SK-N-SH (cell line): ENCODE measurements around the gene NEDD8. TPM values are rescaled to one million over a fixed set of nuclear protein-coding genes. Genes with fewer than 3 reads are reported as not detected.

Source experiments
- CTCF ChIA-PET: fragments of 300-600, 350-600 bp; formaldehyde crosslinking; extraction: SDS; loops from one replicate; lab custom pipeline; 2021; lab: Yijun Ruan, JAX
- POLR2A ChIA-PET: fragments of 350-600 bp; sonication (Branson Sonifier 250); formaldehyde crosslinking; extraction: SDS; loops from one replicate; lab custom pipeline; 2020; ENCODE audit warnings: antibody characterized with exemption, inconsistent platforms; lab: Yijun Ruan, JAX
- DNase-seq: peaks from one replicate; pipeline ENCODE4 v3.0.0; 2012
- H2AFZ ChIP-seq: fragments of 200-600 bp; sonication (generic); 2 replicates; pipeline ENCODE4 v1.8.1; 2016; ENCODE audit warnings: antibody characterized with exemption, mild to moderate bottlenecking, low read depth
- H3F3A ChIP-seq: fragments of 200-600 bp; sonication (generic); replicated peaks from 2 replicates; pipeline ENCODE3; 2016; ENCODE audit warnings: antibody characterized with exemption, mild to moderate bottlenecking; ENCODE audit not compliant: insufficient read depth
- H3K27ac ChIP-seq, 2 experiments: fragments of 200-500 bp in 1 of 2; fragments of 200-600 bp in 1 of 2; sonication (Bioruptor generic) in 1 of 2; sonication (generic), shearing (Covaris generic) in 1 of 2; 2 replicates each; pipeline versions ENCODE4 v1.5.1 to v1.6.1; 2014 to 2016; ENCODE audit warnings: low read depth in 2 of 2, inconsistent platforms in 1 of 2, low read length in 1 of 2, mild to moderate bottlenecking in 1 of 2, mixed read lengths in 1 of 2
- H3K27me3 ChIP-seq: fragments of 200-600 bp; sonication (generic), shearing (Covaris generic); 2 replicates; pipeline ENCODE4 v1.6.1; 2016; ENCODE audit warnings: mixed run types; ENCODE audit not compliant: insufficient read depth
- H3K36me3 ChIP-seq, 2 experiments: fragments of 200-500 bp in 1 of 2; fragments of 200-600 bp in 1 of 2; sonication (Bioruptor generic) in 1 of 2; sonication (generic) in 1 of 2; replicated peaks in 1 of 2; 2 replicates each; pipeline versions ENCODE3 to v1.5.1; 2014 to 2016; ENCODE audit warnings: low read length in 1 of 2, mild to moderate bottlenecking in 1 of 2; ENCODE audit not compliant: insufficient read depth in 2 of 2, control insufficient read depth in 1 of 2
- H3K4me1 ChIP-seq, 2 experiments: fragments of 200-500 bp in 1 of 2; fragments of 200-600 bp in 1 of 2; sonication (Bioruptor generic) in 1 of 2; sonication (generic), shearing (Covaris generic) in 1 of 2; 2 replicates each; pipeline versions ENCODE4 v1.5.1 to v1.6.1; 2014 to 2016; ENCODE audit warnings: low read depth in 1 of 2, low read length in 1 of 2, mixed run types in 1 of 2; ENCODE audit not compliant: insufficient read depth in 2 of 2, control insufficient read depth in 1 of 2
- H3K4me2 ChIP-seq: fragments of 200-600 bp; sonication (generic), shearing (Covaris generic); 2 replicates; pipeline ENCODE4 v1.6.1; 2017; ENCODE audit warnings: mixed run types
- H3K4me3 ChIP-seq, 2 experiments: fragments of 200-500 bp in 1 of 2; fragments of 200-600 bp in 1 of 2; sonication (Bioruptor generic) in 1 of 2; sonication (generic), shearing (Covaris generic) in 1 of 2; 2 replicates each; pipeline versions ENCODE4 v1.5.1 to v1.8.1; 2014 to 2016; ENCODE audit warnings: low read depth in 2 of 2, inconsistent platforms in 1 of 2, low read length in 1 of 2, mild to moderate bottlenecking in 1 of 2, mixed read lengths in 1 of 2, moderate library complexity in 1 of 2
- H3K79me2 ChIP-seq: fragments of 200-600 bp; sonication (generic); 2 replicates; pipeline ENCODE4 v1.8.1; 2017; ENCODE audit warnings: mild to moderate bottlenecking; ENCODE audit not compliant: insufficient read depth
- H3K9ac ChIP-seq: fragments of 200-600 bp; sonication (generic); 2 replicates; pipeline ENCODE4 v1.6.1; 2017; ENCODE audit warnings: mixed run types
- H3K9me2 ChIP-seq: fragments of 200-600 bp; sonication (generic); 2 replicates; pipeline ENCODE4 v1.6.1; 2017; ENCODE audit warnings: mixed run types
- H3K9me3 ChIP-seq: fragments of 200-600 bp; sonication (generic); 2 replicates; pipeline ENCODE4 v1.6.1; 2017; ENCODE audit warnings: mixed run types, mild to moderate bottlenecking, moderate library complexity
- H4K20me1 ChIP-seq: fragments of 200-600 bp; sonication (generic); 2 replicates; pipeline ENCODE4 v1.6.1; 2017; ENCODE audit warnings: mild to moderate bottlenecking, mixed run types; ENCODE audit not compliant: insufficient read depth
- EP300 ChIP-seq, 2 experiments: IDR thresholded peaks; 2 replicates each; pipeline versions ENCODE4 v1.4.0 to v1.6.1; 2012; ENCODE audit warnings: borderline replicate concordance in 1 of 2, low read depth in 1 of 2, low read length in 1 of 2
- EZH2phosphoT487 ChIP-seq: fragments of 200-600 bp; sonication (generic); IDR thresholded peaks from 2 replicates; pipeline ENCODE4 v1.6.1; 2017; ENCODE audit warnings: low read depth, mixed run types, mild to moderate bottlenecking, antibody characterized with exemption, moderate library complexity, borderline replicate concordance
- FOXM1 ChIP-seq: IDR thresholded peaks from 2 replicates; pipeline ENCODE4 v1.4.0; 2012; ENCODE audit warnings: low read depth, mild to moderate bottlenecking
- IRF3 ChIP-seq: fragments of 150-350 bp; IDR thresholded peaks from 2 replicates; pipeline ENCODE4 v1.6.1; 2016; ENCODE audit warnings: mild to moderate bottlenecking, low read depth, low read length
- RFX5 ChIP-seq: IDR thresholded peaks from 2 replicates; pipeline ENCODE4 v1.6.1; 2012; ENCODE audit warnings: mild to moderate bottlenecking, improper control_type of control experiment, low read length
- USF1 ChIP-seq: IDR thresholded peaks from 2 replicates; pipeline ENCODE4 v1.4.0; 2012; ENCODE audit warnings: low read depth, borderline replicate concordance
- ZBTB33 ChIP-seq: IDR thresholded peaks from 2 replicates; pipeline ENCODE4 v1.4.0; 2012; ENCODE audit warnings: low read depth, borderline replicate concordance
- WGBS: methylation state at CpG from one replicate; pipeline ENCODE4 v1.1.6; 2017; ENCODE audit warnings: low lambda C conversion rate; 5-methylcytosine and 5-hydroxymethylcytosine counted together
- polyA plus RNA-seq, 3 experiments: library from polyadenylated mRNA; depleted of rRNA; stranded (reverse); fragments of >200 nt; gene quantifications; 2 replicates each; pipeline ENCODE4 v1.2.3, GENCODE V29; 2012
- TF ChIP-seq, protein P1 (sequence below): IDR thresholded peaks from 2 replicates; pipeline ENCODE4 v1.4.0; 2012; ENCODE audit warnings: low read depth
- TF ChIP-seq, protein P2 (sequence below): fragments of 200-600 bp; sonication (generic); IDR thresholded peaks from 2 replicates; pipeline ENCODE4 v1.6.1; 2017; ENCODE audit warnings: antibody characterized with exemption, mild to moderate bottlenecking, moderate library complexity

Gene NEDD8
- polyA plus RNA-seq, 1 of the 3 experiments (the other 2 are of a cell fraction), result 534 TPM

DNA sequence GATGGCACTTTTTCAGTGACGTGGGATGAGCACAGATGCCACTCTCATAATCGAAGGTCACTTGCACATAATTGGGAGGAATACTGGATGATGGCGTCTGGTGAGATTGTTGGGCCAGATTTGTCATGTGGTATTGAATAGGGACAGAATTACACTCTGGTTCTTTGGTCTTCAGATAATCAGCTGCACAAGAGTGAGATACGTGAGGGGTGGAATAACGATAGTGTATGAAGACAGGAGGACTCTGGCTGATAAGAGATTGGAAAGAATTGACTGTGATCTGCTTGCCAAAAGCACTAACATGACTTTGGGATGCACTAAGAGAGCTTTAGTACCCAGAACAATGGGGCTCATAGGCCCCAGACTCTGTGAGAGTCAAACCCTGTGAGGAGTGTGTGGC, 46.3 kb upstream of the NEDD8 start:
- no peak overlapping the region for H2AFZ ChIP-seq
- no peak overlapping the region for H3K4me2 ChIP-seq
- H3K27ac ChIP-seq, result no peak overlapping the region
- CTCF ChIA-PET, result interaction anchor here (1.0 to 8.9 kb wide), 7 partner anchors 10 to 158 kb away, joined by 3 to 87 read pairs (median 5); partner anchors contain the start of genes CIDEB, DHRS1 and NOP9
- no peaks in the 10 kb centered on the region for H3K79me2 ChIP-seq
- H3K27me3 ChIP-seq, result no peaks in the 10 kb centered on the region
- H3K9me2 ChIP-seq, result no peaks in the 10 kb centered on the region
- no peaks in the 10 kb centered on the region for H3K36me3 ChIP-seq
- H3K9me3 ChIP-seq, result no peaks in the 10 kb centered on the region
- WGBS, result 89% methylated on average over 5 of the region's 5 CpGs
- no peaks in the 10 kb centered on the region for H3F3A ChIP-seq
- TF ChIP-seq EP300 (IDR thresholded peaks at IDR 0.05; ENCODE audit: borderline replicate concordance in 1 of 2, low read depth in 1 of 2, low read length in 1 of 2) (no peak), EZH2phosphoT487 (no peak), FOXM1 (no peak), IRF3 (no peak), ZBTB33 (no peak), RFX5 (no peak)
- TF ChIP-seq, protein P1, sequence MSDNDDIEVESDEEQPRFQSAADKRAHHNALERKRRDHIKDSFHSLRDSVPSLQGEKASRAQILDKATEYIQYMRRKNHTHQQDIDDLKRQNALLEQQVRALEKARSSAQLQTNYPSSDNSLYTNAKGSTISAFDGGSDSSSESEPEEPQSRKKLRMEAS, result no peak
- TF ChIP-seq, protein P2, sequence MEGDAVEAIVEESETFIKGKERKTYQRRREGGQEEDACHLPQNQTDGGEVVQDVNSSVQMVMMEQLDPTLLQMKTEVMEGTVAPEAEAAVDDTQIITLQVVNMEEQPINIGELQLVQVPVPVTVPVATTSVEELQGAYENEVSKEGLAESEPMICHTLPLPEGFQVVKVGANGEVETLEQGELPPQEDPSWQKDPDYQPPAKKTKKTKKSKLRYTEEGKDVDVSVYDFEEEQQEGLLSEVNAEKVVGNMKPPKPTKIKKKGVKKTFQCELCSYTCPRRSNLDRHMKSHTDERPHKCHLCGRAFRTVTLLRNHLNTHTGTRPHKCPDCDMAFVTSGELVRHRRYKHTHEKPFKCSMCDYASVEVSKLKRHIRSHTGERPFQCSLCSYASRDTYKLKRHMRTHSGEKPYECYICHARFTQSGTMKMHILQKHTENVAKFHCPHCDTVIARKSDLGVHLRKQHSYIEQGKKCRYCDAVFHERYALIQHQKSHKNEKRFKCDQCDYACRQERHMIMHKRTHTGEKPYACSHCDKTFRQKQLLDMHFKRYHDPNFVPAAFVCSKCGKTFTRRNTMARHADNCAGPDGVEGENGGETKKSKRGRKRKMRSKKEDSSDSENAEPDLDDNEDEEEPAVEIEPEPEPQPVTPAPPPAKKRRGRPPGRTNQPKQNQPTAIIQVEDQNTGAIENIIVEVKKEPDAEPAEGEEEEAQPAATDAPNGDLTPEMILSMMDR, result no peak
- no peak overlapping the region for H3K9ac ChIP-seq
- peaks cover 0 to 12% of the 10 kb centered on the region in 2 experiments; a peak in 1 of 4 replicates for H3K4me1 ChIP-seq
- H4K20me1 ChIP-seq, result no peaks in the 10 kb centered on the region
- POLR2A ChIA-PET, result interaction anchor here (1.0 kb wide), 1 partner anchor 121 kb away, joined by 3 read pairs; the partner anchor contains the start of gene NYNRIN
- H3K4me3 ChIP-seq, result no peak overlapping the region
- no peak for DNase-seq

GRCh38 chr14:24277606-24278321, 45.6 kb upstream of the NEDD8 start:
- WGBS, result 91% methylated on average over 11 of the region's 11 CpGs
- no peak overlapping the region for H2AFZ ChIP-seq
- DNase-seq, result no peak
- H3F3A ChIP-seq, result no peaks in the 10 kb centered on the region
- no peaks in the 10 kb centered on the region for H3K79me2 ChIP-seq
- no peaks in the 10 kb centered on the region for H3K9me3 ChIP-seq
- no peaks in the 10 kb centered on the region for H3K27me3 ChIP-seq
- ChIA-PET CTCF (interaction anchor here (0.8 to 8.9 kb wide), 5 partner anchors 20 to 153 kb away, joined by 3 to 87 read pairs (median 5); partner anchors contain the start of genes CIDEB, DHRS1 and NOP9), POLR2A (interaction anchor here (1.0 kb wide), 1 partner anchor 121 kb away, joined by 3 read pairs; the partner anchor contains the start of gene NYNRIN)
- H3K9ac ChIP-seq, result no peak overlapping the region
- no peak for TF ChIP-seq USF1
- H3K36me3 ChIP-seq, result no peaks in the 10 kb centered on the region
- no peaks in the 10 kb centered on the region for H4K20me1 ChIP-seq
- no peaks in the 10 kb centered on the region for H3K9me2 ChIP-seq
- no peak overlapping the region for H3K4me3 ChIP-seq
- peaks cover 0 to 12% of the 10 kb centered on the region in 2 experiments; a peak in 1 of 4 replicates for H3K4me1 ChIP-seq
- H3K27ac ChIP-seq, result no peak overlapping the region
- H3K4me2 ChIP-seq, result no peak overlapping the region
